HG03066 (cell line): ENCODE measurements around the gene GAST.

Experiments used
- ATAC-seq: cut with Tn5 transposase; IDR thresholded peaks from one replicate; pipeline ENCODE4 v1.9.1; 2021; ENCODE audit warnings: low read depth; ENCODE audit not compliant: unreplicated experiment

Gene GAST

GRCh38 chr17:41705271-41705991 is 6.7 kb upstream of the GAST start:
- no peak for ATAC-seq

- ATAC-seq: no peak
These were observed 4.1 kb upstream of the GAST start for GRCh38 chr17:41707803-41708669.

- no peak for ATAC-seq
These were observed 1.6 kb upstream of the GAST start for GRCh38 chr17:41710472-41711090.

- no peak for ATAC-seq
These were observed 5.5 kb downstream of the GAST start for GRCh38 chr17:41717408-41718286.

- ATAC-seq: no peak
These were observed 6.1 kb downstream of the GAST start for GRCh38 chr17:41718287-41718645.

GRCh38 chr17:41722231-41722630 is 10.1 kb downstream of the GAST start:
- no peak for ATAC-seq

GRCh38 chr17:41723801-41724475 is 11.8 kb downstream of the GAST start:
- ATAC-seq: no peak

GRCh38 chr17:41724476-41725050 is 12.4 kb downstream of the GAST start:
- ATAC-seq: no peak

- ATAC-seq: no peak
These were observed 13.0 kb downstream of the GAST start for GRCh38 chr17:41725134-41725533.

- no peak for ATAC-seq
These were observed 15.9 kb downstream of the GAST start for GRCh38 chr17:41728056-41728455.

- ATAC-seq: no peak
These were observed 18.3 kb downstream of the GAST start for GRCh38 chr17:41730479-41730878.

- no peak for ATAC-seq
These were observed 19.7 kb downstream of the GAST start for GRCh38 chr17:41731836-41732235.

- ATAC-seq: no peak
These were observed 21.4 kb downstream of the GAST start for GRCh38 chr17:41733348-41734138.

- ATAC-seq: no peak
These were observed 22.2 kb downstream of the GAST start, which contains the start of gene HAP1 for GRCh38 chr17:41734139-41734948. Gene HAP1 (minus strand): TSS chr17:41734643. CDS start chr17:41734634, 9 bp downstream.

GRCh38 chr17:41734949-41735313 is 22.8 kb downstream of the GAST start:
- no peak for ATAC-seq

- ATAC-seq: no peak
These were observed 23.6 kb downstream of the GAST start for GRCh38 chr17:41735744-41736143.

- no peak for ATAC-seq
These were observed 25.0 kb downstream of the GAST start for GRCh38 chr17:41736983-41737679.

- ATAC-seq: no peak
These were observed 25.5 kb downstream of the GAST start for GRCh38 chr17:41737680-41738023.
